Measurements from ENCODE around the gene CCDC177.

The CCDC177 gene

GRCh38 chr14:69567563-69567962 is 7.1 kb downstream of the CCDC177 start:
- Mint-ChIP-seq H3K27me3 (peaks cover 62% of the 10 kb centered on the region), H3K4me1 (peaks cover 4% of the 10 kb centered on the region), H3K9me3 (no peaks in the 10 kb centered on the region), H3K4me3 (no peak overlapping the region), H3K36me3 (ENCODE audit: low read depth) (no peaks in the 10 kb centered on the region), H3K27ac (no peak overlapping the region)
- ATAC-seq: no peak
- no peak for DNase-seq

GRCh38 chr14:69561893-69562292 is 12.8 kb downstream of the CCDC177 start:
- no peak overlapping the region for H3K4me3 Mint-ChIP-seq
- H3K27ac Mint-ChIP-seq: no peak overlapping the region
- ATAC-seq: no peak
- no peaks in the 10 kb centered on the region for H3K4me1 Mint-ChIP-seq
- no peak for DNase-seq
- peaks cover 38% of the 10 kb centered on the region for H3K27me3 Mint-ChIP-seq
- no peaks in the 10 kb centered on the region for H3K36me3 Mint-ChIP-seq (ENCODE audit: low read depth)
- no peaks in the 10 kb centered on the region for H3K9me3 Mint-ChIP-seq

- Mint-ChIP-seq H3K4me3 (no peak overlapping the region), H3K36me3 (ENCODE audit: low read depth) (no peaks in the 10 kb centered on the region), H3K27me3 (peaks cover 39% of the 10 kb centered on the region), H3K9me3 (no peaks in the 10 kb centered on the region), H3K4me1 (no peaks in the 10 kb centered on the region), H3K27ac (no peak overlapping the region)
- ATAC-seq (no peak), DNase-seq (no peak)
These were observed 13.8 kb downstream of the CCDC177 start for GRCh38 chr14:69560826-69561225.

- ATAC-seq (no peak), DNase-seq (no peak)
- Mint-ChIP-seq H3K9me3 (no peaks in the 10 kb centered on the region), H3K36me3 (ENCODE audit: low read depth) (no peaks in the 10 kb centered on the region), H3K27me3 (peaks cover 35% of the 10 kb centered on the region), H3K27ac (no peak overlapping the region), H3K4me1 (no peaks in the 10 kb centered on the region), H3K4me3 (no peak overlapping the region)
These were observed 15.1 kb downstream of the CCDC177 start for GRCh38 chr14:69559581-69560011.

GRCh38 chr14:69558774-69559173 is 15.9 kb downstream of the CCDC177 start:
- peaks cover 36% of the 10 kb centered on the region for H3K27me3 Mint-ChIP-seq
- H3K4me3 Mint-ChIP-seq: no peak overlapping the region
- no peaks in the 10 kb centered on the region for H3K4me1 Mint-ChIP-seq

GRCh38 chr14:69554500-69554899 is 20.2 kb downstream of the CCDC177 start:
- no peaks in the 10 kb centered on the region for H3K36me3 Mint-ChIP-seq (ENCODE audit: low read depth)
- H3K4me1 Mint-ChIP-seq: no peaks in the 10 kb centered on the region
- DNase-seq: no peak
- no peak for ATAC-seq
- no peaks in the 10 kb centered on the region for H3K9me3 Mint-ChIP-seq
- no peak overlapping the region for H3K27ac Mint-ChIP-seq
- H3K4me3 Mint-ChIP-seq: no peak overlapping the region
- peaks cover 38% of the 10 kb centered on the region for H3K27me3 Mint-ChIP-seq

More at GRCh38 chr14:69558774-69559173, 15.9 kb downstream of the CCDC177 start:
- no peaks in the 10 kb centered on the region for H3K9me3 Mint-ChIP-seq
- DNase-seq: no peak
- H3K27ac Mint-ChIP-seq: no peak overlapping the region
- no peak for ATAC-seq
- H3K36me3 Mint-ChIP-seq (ENCODE audit: low read depth): no peaks in the 10 kb centered on the region

GRCh38 chr14:69553252-69553651 is 21.4 kb downstream of the CCDC177 start:
- Mint-ChIP-seq H3K9me3 (no peaks in the 10 kb centered on the region), H3K36me3 (ENCODE audit: low read depth) (no peaks in the 10 kb centered on the region), H3K4me1 (no peaks in the 10 kb centered on the region), H3K4me3 (no peak overlapping the region), H3K27ac (no peak overlapping the region), H3K27me3 (peaks cover 36% of the 10 kb centered on the region)
- ATAC-seq: no peak
- no peak for DNase-seq

- ATAC-seq (no peak), DNase-seq (no peak)
- Mint-ChIP-seq H3K27me3 (peaks cover 46% of the 10 kb centered on the region), H3K36me3 (ENCODE audit: low read depth) (no peaks in the 10 kb centered on the region), H3K27ac (no peak overlapping the region), H3K9me3 (no peaks in the 10 kb centered on the region), H3K4me1 (no peaks in the 10 kb centered on the region), H3K4me3 (no peak overlapping the region)
These were observed 23.2 kb downstream of the CCDC177 start for GRCh38 chr14:69551511-69551910.

GRCh38 chr14:69548566-69548965 is 26.1 kb downstream of the CCDC177 start:
- H3K27ac Mint-ChIP-seq: no peak overlapping the region
- H3K27me3 Mint-ChIP-seq: peaks cover 52% of the 10 kb centered on the region
- H3K36me3 Mint-ChIP-seq (ENCODE audit: low read depth): no peaks in the 10 kb centered on the region
- ATAC-seq (no peak), DNase-seq (no peak)
- H3K4me3 Mint-ChIP-seq: no peak overlapping the region
- no peaks in the 10 kb centered on the region for H3K9me3 Mint-ChIP-seq
- H3K4me1 Mint-ChIP-seq: peaks cover 10% of the 10 kb centered on the region

GRCh38 chr14:69547701-69548348 is 26.8 kb downstream of the CCDC177 start:
- Mint-ChIP-seq H3K36me3 (ENCODE audit: low read depth) (no peaks in the 10 kb centered on the region), H3K27ac (no peak overlapping the region), H3K4me1 (peaks cover 11% of the 10 kb centered on the region), H3K27me3 (peaks cover 52% of the 10 kb centered on the region), H3K4me3 (no peak overlapping the region), H3K9me3 (no peaks in the 10 kb centered on the region)
- peak; percentile 33 for ATAC-seq
- peak; percentile 58 for DNase-seq

GRCh38 chr14:69543341-69544115 is 31.1 kb downstream of the CCDC177 start:
- Mint-ChIP-seq H3K4me1 (peaks cover 11% of the 10 kb centered on the region), H3K27me3 (peaks cover 31% of the 10 kb centered on the region), H3K36me3 (ENCODE audit: low read depth) (no peaks in the 10 kb centered on the region), H3K27ac (no peak overlapping the region), H3K4me3 (no peak overlapping the region), H3K9me3 (no peaks in the 10 kb centered on the region)
- peak; percentile 29 for DNase-seq
- ATAC-seq: peak; percentile 79

GRCh38 chr14:69542311-69542710 is 32.4 kb downstream of the CCDC177 start:
- Mint-ChIP-seq H3K9me3 (no peaks in the 10 kb centered on the region), H3K4me1 (peaks cover 11% of the 10 kb centered on the region), H3K27me3 (peaks cover 27% of the 10 kb centered on the region), H3K36me3 (ENCODE audit: low read depth) (no peaks in the 10 kb centered on the region), H3K4me3 (no peak overlapping the region), H3K27ac (no peak overlapping the region)
- DNase-seq (no peak), ATAC-seq (no peak)

GRCh38 chr14:69540654-69541335 is 33.9 kb downstream of the CCDC177 start:
- ATAC-seq: no peak
- no peak for DNase-seq
- H3K9me3 Mint-ChIP-seq: no peaks in the 10 kb centered on the region
- no peak overlapping the region for H3K27ac Mint-ChIP-seq
- no peak overlapping the region for H3K4me3 Mint-ChIP-seq
- H3K4me1 Mint-ChIP-seq: peaks cover 11% of the 10 kb centered on the region
- peaks cover 20% of the 10 kb centered on the region for H3K27me3 Mint-ChIP-seq
- H3K36me3 Mint-ChIP-seq (ENCODE audit: low read depth): no peaks in the 10 kb centered on the region

- Mint-ChIP-seq H3K4me3 (no peak overlapping the region), H3K4me1 (peaks cover 11% of the 10 kb centered on the region), H3K9me3 (no peaks in the 10 kb centered on the region), H3K27me3 (peaks cover 25% of the 10 kb centered on the region), H3K36me3 (ENCODE audit: low read depth) (no peaks in the 10 kb centered on the region), H3K27ac (no peak overlapping the region)
- DNase-seq: no peak
- ATAC-seq: no peak
These were observed 34.9 kb downstream of the CCDC177 start for GRCh38 chr14:69539631-69540410.
